K562 (cell line): ENCODE data around the gene CPSF4. TPM values are rescaled to one million over a fixed set of nuclear protein-coding genes. Genes with fewer than 3 reads are reported as not detected.

Experiments used
- CHD2 ChIP-seq: IDR thresholded peaks from 2 replicates; pipeline ENCODE4 v1.6.1; 2011; ENCODE audit warnings: low read depth, low read length
- COPS2 ChIP-seq: fragments of 450-650 bp; conservative IDR thresholded peaks from 2 replicates; pipeline ENCODE4 v1.6.1; 2016; ENCODE audit warnings: mild to moderate bottlenecking, moderate library complexity
- CREB1 ChIP-seq, 2 experiments: sonication (generic) in 1 of 2; formaldehyde crosslinking in 1 of 2; IDR thresholded peaks; 2 replicates each; pipeline versions ENCODE4 v1.6.1 to v1.8.0; 2012 to 2022; ENCODE audit warnings: inconsistent platforms in 1 of 2, mild to moderate bottlenecking in 1 of 2, missing genetic modification reagents in 1 of 2, moderate library complexity in 1 of 2
- E2F6 ChIP-seq, 2 experiments: IDR thresholded peaks; 2 replicates each; pipeline ENCODE4 v1.6.1; 2011; ENCODE audit warnings: borderline replicate concordance in 1 of 2, control low read depth in 1 of 2, low read depth in 1 of 2, low read length in 1 of 2, mild to moderate bottlenecking in 1 of 2, mixed read lengths in 1 of 2, moderate library complexity in 1 of 2; ENCODE audit not compliant: insufficient read depth in 1 of 2, insufficient read length in 1 of 2, poor library complexity in 1 of 2, severe bottlenecking in 1 of 2; ENCODE audit errors: extremely low read depth in 1 of 2
- GABPB2 ChIP-seq: fragments of 250-450 bp; sonication (Bioruptor Pico); conservative IDR thresholded peaks from 2 replicates; pipeline ENCODE4 v1.5.1; 2021; ENCODE audit warnings: mild to moderate bottlenecking
- HIVEP1 ChIP-seq: fragments of 250-450 bp; sonication (Bioruptor Pico); IDR thresholded peaks from 2 replicates; pipeline ENCODE4 v1.4.0; 2020; ENCODE audit warnings: mild to moderate bottlenecking
- PATZ1 ChIP-seq: fragments of 250-450 bp; sonication (Bioruptor Pico); IDR thresholded peaks from 2 replicates; pipeline ENCODE4 v1.5.0; 2020; ENCODE audit warnings: mild to moderate bottlenecking, borderline replicate concordance
- POLR2G ChIP-seq: fragments of 200-400 bp; formaldehyde crosslinking; IDR thresholded peaks from 2 replicates; pipeline ENCODE4 v1.6.1; 2017; ENCODE audit warnings: low read depth, mild to moderate bottlenecking, antibody characterized with exemption, low read length, moderate library complexity
- RBM39 ChIP-seq: fragments of 200-400 bp; formaldehyde crosslinking; optimal IDR thresholded peaks from 2 replicates; pipeline ENCODE3; 2018; ENCODE audit warnings: low read depth, low read length
- RERE ChIP-seq: sonication (generic); formaldehyde crosslinking; IDR thresholded peaks from 2 replicates; pipeline ENCODE4 v1.8.0; 2023; ENCODE audit warnings: missing genetic modification reagents, mild to moderate bottlenecking, borderline replicate concordance
- SIN3B ChIP-seq: fragments of 450-650 bp; IDR thresholded peaks from 2 replicates; pipeline ENCODE4 v1.6.1; 2017; ENCODE audit warnings: low read depth, mild to moderate bottlenecking, moderate library complexity
- SIRT6 ChIP-seq: IDR thresholded peaks from one replicate; pipeline ENCODE4 v1.6.1; 2012; ENCODE audit warnings: low read depth, mild to moderate bottlenecking, control low read depth, inconsistent platforms, low read length, moderate library complexity
- SMARCA4 ChIP-seq: fragments of 450-650 bp; IDR thresholded peaks from 2 replicates; pipeline ENCODE4 v1.6.1; 2016
- SMARCB1 ChIP-seq: IDR thresholded peaks from 2 replicates; pipeline ENCODE4 v1.6.1; 2011; ENCODE audit warnings: improper control_type of control experiment, low read depth; ENCODE audit not compliant: insufficient read length
- TAF1 ChIP-seq: IDR thresholded peaks from 2 replicates; pipeline ENCODE4 v1.6.1; 2011; ENCODE audit warnings: mild to moderate bottlenecking, low read length, moderate library complexity; ENCODE audit not compliant: insufficient read depth, control insufficient read depth, severe bottlenecking; ENCODE audit errors: extremely low read depth
- ZFPM2 ChIP-seq: fragments of 250-450 bp; sonication (Bioruptor Pico); IDR thresholded peaks from 2 replicates; pipeline ENCODE4 v1.5.1; 2022; ENCODE audit warnings: mild to moderate bottlenecking
- ZSCAN29 ChIP-seq: fragments of 450-650 bp; IDR thresholded peaks from 2 replicates; pipeline ENCODE4 v1.6.1; 2017
- polyA plus RNA-seq, 8 experiments: library from polyadenylated mRNA; depleted of rRNA in 4 of 8; stranded (reverse) in 5 of 8; unstranded in 3 of 8; fragments of >200 nt; fragmentation: Nextera tagmentation in 2 of 8; fragmentation: Illumina TruSeq in 1 of 8; extraction: Ambion mirVana in 2 of 8; extraction: Trizol in 1 of 8; gene quantifications; 2 replicates each; pipeline versions ENCODE4 v1.2.1 to v1.2.3, GENCODE V29; 2011 to 2014; ENCODE audit warnings: inconsistent platforms in 1 of 8, missing spikeins in 1 of 8
- total RNA-seq, 7 experiments: library from RNA; depleted of rRNA in 6 of 7; stranded (reverse); fragments of >200 nt in 6 of 7; fragmentation: Illumina TruSeq in 2 of 7; extraction: Trizol in 2 of 7; gene quantifications; 2 replicates each; pipeline versions ENCODE4 v1.2.1 to v1.2.3, GENCODE V29; 2011 to 2021; ENCODE audit warnings: low replicate concordance in 1 of 7

The CPSF4 gene
- total and polyA plus RNA-seq, 9 of the 15 experiments (the other 6 are each of a cell fraction or from before 2014, with no cell fraction given): 16.9 to 118 (median 71.7) TPM

GRCh38 chr7:99499721-99500636, 61.2 kb downstream of the CPSF4 start, which contains the start of gene ZNF394 (continued):
- TF ChIP-seq CHD2 (no peak), SIRT6 (no peak), GABPB2 (CRISPR knock-in tag) (no peak), RBM39 (no peak), POLR2G (peak; percentile 91), SMARCB1 (no peak), SMARCA4 (0 out of 2 replicates have a peak, but pooled peaks have one; percentile 33), TAF1 (peak; percentile 96), CREB1 (IDR thresholded peaks at IDR 0.05) (peak; percentile 94), CREB1 (CRISPR knock-in tag; IDR thresholded peaks at IDR 0.05) (peak; percentile 96), E2F6 (IDR thresholded peaks at IDR 0.05; ENCODE audit: borderline replicate concordance in 1 of 2, extremely low read depth in 1 of 2, insufficient read depth in 1 of 2, insufficient read length in 1 of 2, low read depth in 1 of 2, low read length in 1 of 2, poor library complexity in 1 of 2, severe bottlenecking in 1 of 2) (peak in 1 of 2 experiments; percentile 51), HIVEP1 (0 out of 2 replicates have a peak, but pooled peaks have one; percentile 40), PATZ1 (CRISPR knock-in tag) (no peak), RERE (CRISPR knock-in tag) (no peak), SIN3B (peak; percentile 90), COPS2 (no peak), ZSCAN29 (no peak), ZFPM2 (CRISPR knock-in tag) (0 out of 2 replicates have a peak, but pooled peaks have one; percentile 77)
